Activated T-cell treated with anti-CD3 and anti-CD28 coated beads, Interleukin-2, amount 50 U/mL, for 4 hours (primary cell): ENCODE results near the gene GPR82. TPM values are rescaled to one million over a fixed set of nuclear protein-coding genes. Genes with fewer than 3 reads are reported as not detected.

Experiments
- ATAC-seq, 2 donors: fragments of 200-7000 bp; cut with Tn5 transposase; one replicate each; pipeline ENCODE4 v1.10.0; 2021
- DNase-seq: peaks from one replicate; pipeline ENCODE4 v3.0.0-alpha.2; 2020
- H3K27me3 Mint-ChIP-seq: one replicate; pipeline ENCODE4 v1.8.0; 2021; ENCODE audit warnings: low read depth, mixed read lengths
- H3K36me3 Mint-ChIP-seq: one replicate; pipeline ENCODE4 v1.8.0; 2022; ENCODE audit warnings: mixed read lengths; ENCODE audit not compliant: insufficient read depth
- H3K4me1 Mint-ChIP-seq: one replicate; pipeline ENCODE4 v1.8.0; 2021; ENCODE audit warnings: low read depth, mixed read lengths
- H3K4me3 Mint-ChIP-seq: one replicate; pipeline ENCODE4 v1.8.0; 2021; ENCODE audit warnings: mild to moderate bottlenecking, moderate library complexity, mixed read lengths
- H3K9me3 Mint-ChIP-seq: one replicate; pipeline ENCODE4 v1.8.0; 2021; ENCODE audit warnings: mixed read lengths
- total RNA-seq, 3 donors: library from RNA; stranded (reverse); gene quantifications; one replicate each; pipeline ENCODE4 v1.2.1, GENCODE V29; 2021

Gene GPR82
- total RNA-seq, 3 donors from 2014 or later = 0.08 to 0.27 (median 0.25) TPM

DNA sequence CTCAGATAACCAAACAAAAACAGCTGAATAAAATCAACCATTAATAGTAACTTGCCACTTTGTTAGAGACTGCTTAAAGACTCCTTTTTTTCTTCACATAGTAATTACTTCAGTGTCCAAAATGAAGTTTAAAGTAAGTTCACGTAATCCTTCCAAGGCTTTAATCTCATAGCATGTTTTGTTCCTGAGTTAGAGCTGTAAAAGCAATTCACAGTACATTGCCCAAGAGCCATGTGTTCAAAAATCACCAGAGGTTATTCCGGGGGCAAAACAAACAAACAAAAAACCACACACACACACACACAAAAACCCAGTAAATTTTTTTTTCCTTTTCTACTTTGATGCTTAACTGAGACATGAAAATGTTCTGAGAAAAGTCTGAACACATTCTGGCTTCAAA is 6.1 kb downstream of the GPR82 start:
- H3K4me1 Mint-ChIP-seq = peaks cover 15% of the 10 kb centered on the region
- peaks cover 4% of the 10 kb centered on the region for H3K36me3 Mint-ChIP-seq
- ATAC-seq = no peak
- H3K4me3 Mint-ChIP-seq = no peak overlapping the region
- no peaks in the 10 kb centered on the region for H3K9me3 Mint-ChIP-seq
- H3K27me3 Mint-ChIP-seq = no peaks in the 10 kb centered on the region
- DNase-seq = no peak

DNA sequence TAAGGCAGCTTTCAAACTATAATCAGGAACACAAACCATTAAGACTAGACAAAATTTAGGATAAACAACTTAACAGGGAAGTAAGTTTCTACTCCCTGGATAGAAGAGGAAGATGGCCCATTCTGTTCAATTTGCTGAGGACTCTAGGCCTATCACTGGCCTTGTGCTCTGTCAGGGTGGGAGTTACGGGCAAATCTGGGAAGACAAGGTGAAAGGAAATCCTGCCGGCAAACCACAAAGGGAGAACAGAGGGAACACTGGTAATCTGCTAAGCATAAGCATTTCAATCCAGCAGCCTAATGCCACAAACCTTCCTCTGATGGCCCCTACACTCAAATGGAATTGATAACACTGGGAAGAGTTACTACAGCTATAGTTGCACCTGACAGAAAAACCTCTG is 8.3 kb downstream of the GPR82 start:
- Mint-ChIP-seq H3K4me1 (peaks cover 24% of the 10 kb centered on the region), H3K9me3 (no peaks in the 10 kb centered on the region), H3K36me3 (peaks cover 8% of the 10 kb centered on the region), H3K4me3 (no peak overlapping the region), H3K27me3 (no peaks in the 10 kb centered on the region)
- ATAC-seq (no peak), DNase-seq (no peak)

DNA sequence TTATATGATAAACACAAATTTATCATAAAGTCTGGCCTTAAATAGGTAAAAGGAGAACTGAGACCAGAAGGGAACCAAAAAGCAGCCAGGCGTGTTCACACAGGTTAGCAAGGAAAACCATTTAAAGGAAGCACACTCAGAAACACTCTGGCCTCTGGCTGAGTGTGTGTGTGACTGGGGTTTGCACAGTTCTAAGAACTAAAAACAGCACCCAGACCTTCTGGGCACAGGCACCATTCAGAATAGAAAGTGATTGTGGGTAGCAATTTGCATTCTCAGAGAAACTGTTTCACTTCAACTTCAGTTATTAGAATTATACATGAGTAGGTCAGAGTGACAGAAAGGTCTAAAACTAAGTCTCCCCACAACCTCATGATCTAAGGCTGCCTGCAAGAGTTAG is 10.0 kb downstream of the GPR82 start:
- no peak for DNase-seq
- Mint-ChIP-seq H3K4me1 (peaks cover 24% of the 10 kb centered on the region), H3K4me3 (peak overlapping the region; percentile 4), H3K27me3 (no peaks in the 10 kb centered on the region), H3K36me3 (peaks cover 8% of the 10 kb centered on the region), H3K9me3 (no peaks in the 10 kb centered on the region)
- peak; percentile 83 to 85 for ATAC-seq

DNA sequence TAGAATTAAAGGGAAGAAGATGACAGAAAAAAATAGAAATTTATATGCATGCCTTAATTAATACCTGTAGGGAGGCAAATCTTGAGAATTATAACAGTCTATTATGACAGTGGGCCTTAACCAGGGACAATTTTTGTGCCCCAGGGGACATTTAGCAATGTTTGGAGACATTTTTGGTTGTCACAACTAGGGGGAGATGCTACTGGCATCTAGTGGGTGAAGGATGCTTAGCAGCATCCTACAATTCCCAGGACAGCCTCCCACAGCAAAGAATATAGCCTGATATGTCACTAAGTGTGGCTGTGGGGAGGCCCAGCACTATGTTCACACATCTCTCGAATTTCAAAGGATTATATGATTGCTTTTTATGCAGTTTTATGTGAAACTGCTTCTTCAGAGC is 10.5 kb downstream of the GPR82 start:
- peaks cover 8% of the 10 kb centered on the region for H3K36me3 Mint-ChIP-seq
- ATAC-seq = no peak
- peak overlapping the region; percentile 4 for H3K4me3 Mint-ChIP-seq
- H3K9me3 Mint-ChIP-seq = no peaks in the 10 kb centered on the region
- DNase-seq = no peak
- H3K27me3 Mint-ChIP-seq = no peaks in the 10 kb centered on the region
- H3K4me1 Mint-ChIP-seq = peaks cover 24% of the 10 kb centered on the region

- Mint-ChIP-seq H3K27me3 (no peaks in the 10 kb centered on the region), H3K9me3 (no peaks in the 10 kb centered on the region), H3K36me3 (peaks cover 5% of the 10 kb centered on the region), H3K4me1 (peaks cover 27% of the 10 kb centered on the region), H3K4me3 (no peak overlapping the region)
- DNase-seq (peak; percentile 6), ATAC-seq (peak in 1 of 2 donors; percentile 39)
Measured at GRCh38 chrX:41737065-41737464, 13.1 kb downstream of the GPR82 start.

- H3K4me3 Mint-ChIP-seq = no peak overlapping the region
- ATAC-seq (no peak), DNase-seq (no peak)
- H3K36me3 Mint-ChIP-seq = peaks cover 15% of the 10 kb centered on the region
- H3K27me3 Mint-ChIP-seq = no peaks in the 10 kb centered on the region
- H3K9me3 Mint-ChIP-seq = no peaks in the 10 kb centered on the region
- peaks cover 22% of the 10 kb centered on the region for H3K4me1 Mint-ChIP-seq
Measured at GRCh38 chrX:41739871-41740270, 15.9 kb downstream of the GPR82 start.

GRCh38 chrX:41750716-41751115 is 26.7 kb downstream of the GPR82 start:
- Mint-ChIP-seq H3K4me1 (peaks cover 3% of the 10 kb centered on the region), H3K9me3 (no peaks in the 10 kb centered on the region), H3K27me3 (no peaks in the 10 kb centered on the region), H3K4me3 (no peak overlapping the region), H3K36me3 (peaks cover 3% of the 10 kb centered on the region)
- ATAC-seq (no peak), DNase-seq (no peak)

- DNase-seq (no peak), ATAC-seq (no peak)
- no peaks in the 10 kb centered on the region for H3K9me3 Mint-ChIP-seq
- peaks cover 3% of the 10 kb centered on the region for H3K36me3 Mint-ChIP-seq
- H3K4me3 Mint-ChIP-seq = no peak overlapping the region
- H3K27me3 Mint-ChIP-seq = no peaks in the 10 kb centered on the region
- peaks cover 10% of the 10 kb centered on the region for H3K4me1 Mint-ChIP-seq
Measured at GRCh38 chrX:41758401-41758800, 34.4 kb downstream of the GPR82 start.

GRCh38 chrX:41759817-41760216 is 35.8 kb downstream of the GPR82 start:
- peak in 1 of 2 donors; percentile 41 for ATAC-seq
- DNase-seq = no peak
- Mint-ChIP-seq H3K36me3 (peaks cover 5% of the 10 kb centered on the region), H3K4me3 (no peak overlapping the region), H3K27me3 (no peaks in the 10 kb centered on the region), H3K4me1 (peaks cover 15% of the 10 kb centered on the region), H3K9me3 (no peaks in the 10 kb centered on the region)

GRCh38 chrX:41761169-41761568 is 37.2 kb downstream of the GPR82 start:
- no peak overlapping the region for H3K4me3 Mint-ChIP-seq
- peaks cover 5% of the 10 kb centered on the region for H3K36me3 Mint-ChIP-seq
- H3K27me3 Mint-ChIP-seq = no peaks in the 10 kb centered on the region
- ATAC-seq = no peak
- H3K9me3 Mint-ChIP-seq = no peaks in the 10 kb centered on the region
- DNase-seq = no peak
- peaks cover 15% of the 10 kb centered on the region for H3K4me1 Mint-ChIP-seq

DNA sequence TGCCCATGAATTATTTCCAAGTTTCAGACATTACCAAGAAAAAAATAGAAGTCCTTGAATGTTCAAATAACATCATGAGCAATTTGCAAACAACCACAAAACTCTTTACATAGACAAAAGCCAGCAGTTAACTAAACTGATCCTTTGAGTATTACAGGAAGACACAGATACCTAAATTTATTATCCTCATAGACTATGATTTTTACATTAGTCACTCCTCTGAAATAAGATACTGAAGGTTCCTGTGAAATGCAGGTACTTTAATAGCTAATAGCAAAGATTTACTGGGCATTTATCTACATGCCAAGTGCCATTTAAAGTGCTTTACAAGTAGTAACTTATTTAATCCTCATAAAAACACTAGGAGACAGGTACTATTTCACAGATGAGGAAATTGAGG is 37.7 kb downstream of the GPR82 start:
- Mint-ChIP-seq H3K4me3 (no peak overlapping the region), H3K27me3 (no peaks in the 10 kb centered on the region), H3K36me3 (peaks cover 5% of the 10 kb centered on the region), H3K4me1 (peaks cover 15% of the 10 kb centered on the region), H3K9me3 (no peaks in the 10 kb centered on the region)
- ATAC-seq (no peak), DNase-seq (no peak)

- Mint-ChIP-seq H3K36me3 (no peaks in the 10 kb centered on the region), H3K27me3 (no peaks in the 10 kb centered on the region), H3K9me3 (no peaks in the 10 kb centered on the region), H3K4me1 (peaks cover 12% of the 10 kb centered on the region), H3K4me3 (no peak overlapping the region)
- ATAC-seq (peak in 1 of 2 donors; percentile 41), DNase-seq (no peak)
Measured at GRCh38 chrX:41779030-41779564, 55.1 kb downstream of the GPR82 start.

Other genes with a start within 250 kb of the GPR82 start
- under 1 TPM; 0.38 to 0.69 (median 0.38) TPM for gene GPR34, start 35.2 kb upstream of the GPR82 start, total RNA-seq
- 10 to 100 TPM; 18.3 to 29.8 (median 28.0) TPM for gene CASK, start 199.4 kb downstream of the GPR82 start, total RNA-seq